Measurements from ENCODE around the gene HIC1.

The HIC1 gene

DNA sequence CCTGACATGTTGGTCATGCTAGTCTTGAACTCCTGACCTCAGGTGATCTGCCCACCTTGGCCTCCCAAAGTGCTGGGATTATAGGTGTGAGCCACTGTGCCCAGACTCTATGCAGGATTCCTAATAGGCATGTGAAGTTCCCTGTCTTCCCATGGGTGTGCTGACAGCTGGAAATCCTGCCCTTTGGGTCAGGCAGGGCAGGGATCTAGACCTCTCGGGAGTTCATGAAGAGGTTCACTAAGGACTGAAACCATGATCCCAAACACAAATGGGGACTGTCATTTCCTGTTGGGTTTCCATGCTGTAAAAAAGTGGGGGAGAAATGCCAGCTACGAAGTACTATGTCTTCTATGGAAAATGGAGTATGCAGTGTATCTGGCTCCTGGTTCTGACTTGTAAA lies 52.1 kb downstream of the HIC1 start:
- H3K4me3 ChIP-seq (ENCODE audit: low read length) = no peak overlapping the region
- TF ChIP-seq, protein P1, sequence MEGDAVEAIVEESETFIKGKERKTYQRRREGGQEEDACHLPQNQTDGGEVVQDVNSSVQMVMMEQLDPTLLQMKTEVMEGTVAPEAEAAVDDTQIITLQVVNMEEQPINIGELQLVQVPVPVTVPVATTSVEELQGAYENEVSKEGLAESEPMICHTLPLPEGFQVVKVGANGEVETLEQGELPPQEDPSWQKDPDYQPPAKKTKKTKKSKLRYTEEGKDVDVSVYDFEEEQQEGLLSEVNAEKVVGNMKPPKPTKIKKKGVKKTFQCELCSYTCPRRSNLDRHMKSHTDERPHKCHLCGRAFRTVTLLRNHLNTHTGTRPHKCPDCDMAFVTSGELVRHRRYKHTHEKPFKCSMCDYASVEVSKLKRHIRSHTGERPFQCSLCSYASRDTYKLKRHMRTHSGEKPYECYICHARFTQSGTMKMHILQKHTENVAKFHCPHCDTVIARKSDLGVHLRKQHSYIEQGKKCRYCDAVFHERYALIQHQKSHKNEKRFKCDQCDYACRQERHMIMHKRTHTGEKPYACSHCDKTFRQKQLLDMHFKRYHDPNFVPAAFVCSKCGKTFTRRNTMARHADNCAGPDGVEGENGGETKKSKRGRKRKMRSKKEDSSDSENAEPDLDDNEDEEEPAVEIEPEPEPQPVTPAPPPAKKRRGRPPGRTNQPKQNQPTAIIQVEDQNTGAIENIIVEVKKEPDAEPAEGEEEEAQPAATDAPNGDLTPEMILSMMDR (conservative IDR thresholded peaks at IDR 0.05; ENCODE audit: low read length) = no peak
- no peak for DNase-seq (ENCODE audit: low read depth)

GRCh38 chr17:2107506-2107905 lies 52.6 kb downstream of the HIC1 start:
- H3K4me3 ChIP-seq (ENCODE audit: low read length) = no peak overlapping the region
- no peak for DNase-seq (ENCODE audit: low read depth)
- TF ChIP-seq, protein P1 (conservative IDR thresholded peaks at IDR 0.05; ENCODE audit: low read length) = no peak

DNA sequence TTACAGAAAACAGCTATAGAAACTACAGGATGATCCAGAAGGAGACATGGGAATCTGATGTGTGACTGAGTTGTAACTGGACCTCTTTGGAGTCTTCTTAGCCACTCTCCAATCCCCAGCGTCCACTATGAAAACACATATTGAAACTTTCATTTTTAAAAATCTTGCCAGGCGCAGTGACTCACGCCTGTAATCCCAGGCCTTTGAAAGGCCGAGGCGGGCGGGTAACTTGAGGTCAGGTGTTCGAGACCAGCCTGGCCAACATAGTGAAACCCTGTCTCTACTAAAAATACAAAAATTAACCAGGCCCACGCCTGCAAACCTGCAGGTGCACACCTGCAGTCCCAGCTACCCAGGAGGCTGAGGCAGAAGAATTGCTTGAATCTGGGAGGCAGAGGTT lies 53.3 kb downstream of the HIC1 start:
- no peak overlapping the region for H3K4me3 ChIP-seq (ENCODE audit: low read length)
- TF ChIP-seq, protein P1 (conservative IDR thresholded peaks at IDR 0.05; ENCODE audit: low read length) = no peak
- DNase-seq (ENCODE audit: low read depth) = peak; percentile 45

DNA sequence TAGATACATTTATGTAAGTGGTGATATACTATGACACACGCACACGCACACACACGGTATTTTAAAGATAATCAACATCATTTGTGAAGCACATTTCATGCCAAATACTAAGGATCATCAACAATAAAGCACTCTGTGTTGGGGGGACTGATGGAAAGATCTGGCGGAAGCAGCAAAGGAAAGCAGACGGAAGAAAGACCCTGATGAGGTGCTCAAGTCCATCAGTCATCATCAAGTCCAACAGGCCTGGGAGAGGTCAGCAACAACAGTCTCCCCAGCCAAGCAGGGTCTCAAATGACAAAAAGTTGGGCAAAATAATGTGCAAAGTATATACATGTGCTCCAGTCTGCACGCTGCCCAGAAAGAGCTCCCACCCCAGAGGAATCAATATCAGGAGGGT lies 55.5 kb downstream of the HIC1 start:
- TF ChIP-seq, protein P1 (conservative IDR thresholded peaks at IDR 0.05; ENCODE audit: low read length) = no peak
- no peak for DNase-seq (ENCODE audit: low read depth)
- H3K4me3 ChIP-seq (ENCODE audit: low read length) = no peak overlapping the region

- DNase-seq (ENCODE audit: low read depth) = peak; percentile 76
- no peak overlapping the region for H3K4me3 ChIP-seq (ENCODE audit: low read length)
- TF ChIP-seq, protein P1 (conservative IDR thresholded peaks at IDR 0.05; ENCODE audit: low read length) = no peak
Measured at GRCh38 chr17:2111691-2112090, 56.8 kb downstream of the HIC1 start.
